H1 (cell line): Measurements from ENCODE around the gene AP3M1. TPM values are rescaled to one million over a fixed set of nuclear protein-coding genes. Genes with fewer than 3 reads are reported as not detected.

ENCODE experiments used
- EP300 ChIP-seq, 2 experiments: IDR thresholded peaks; 1 replicate in 1 of 2; 2 replicates in 1 of 2; pipeline ENCODE4 v1.6.1; 2011 to 2012; ENCODE audit warnings: low read depth in 2 of 2, low read length in 2 of 2, mild to moderate bottlenecking in 2 of 2, borderline replicate concordance in 1 of 2, inconsistent platforms in 1 of 2, moderate library complexity in 1 of 2
- FOSL1 ChIP-seq: IDR thresholded peaks from 2 replicates; pipeline ENCODE4 v1.6.1; 2011; ENCODE audit warnings: mild to moderate bottlenecking, low read depth, low read length, moderate library complexity; ENCODE audit not compliant: insufficient read depth
- MAFK ChIP-seq: IDR thresholded peaks from 2 replicates; pipeline ENCODE4 v1.6.1; 2012; ENCODE audit warnings: low read depth, mild to moderate bottlenecking, improper control_type of control experiment, low read length
- POLR2A ChIP-seq, 2 experiments: IDR thresholded peaks; 1 replicate in 1 of 2; 2 replicates in 1 of 2; pipeline ENCODE4 v1.6.1; 2011; ENCODE audit warnings: low read depth in 2 of 2, low read length in 2 of 2, mild to moderate bottlenecking in 2 of 2; ENCODE audit errors: control extremely low read depth in 1 of 2
- SAP30 ChIP-seq: fragments of 300-600 bp; sonication (generic); IDR thresholded peaks from 2 replicates; pipeline ENCODE4 v1.7.1; 2012; ENCODE audit warnings: low read length, moderate library complexity, mild to moderate bottlenecking, inconsistent platforms; ENCODE audit not compliant: insufficient read depth, insufficient replicate concordance
- SIN3A ChIP-seq, 2 experiments: IDR thresholded peaks in 1 of 2; conservative IDR thresholded peaks in 1 of 2; 2 replicates each; pipeline ENCODE4 v1.6.1; 2011 to 2012; ENCODE audit warnings: low read length in 2 of 2, improper control_type of control experiment in 1 of 2, low read depth in 1 of 2, mild to moderate bottlenecking in 1 of 2
- SIX5 ChIP-seq: IDR thresholded peaks from 2 replicates; pipeline ENCODE4 v1.6.1; 2011; ENCODE audit warnings: mild to moderate bottlenecking, low read depth, low read length
- TAF7 ChIP-seq: optimal IDR thresholded peaks from 2 replicates; pipeline ENCODE3; 2011; ENCODE audit warnings: low read depth, mild to moderate bottlenecking, inconsistent platforms, low read length, moderate library complexity, borderline replicate concordance
- polyA plus RNA-seq, 7 experiments: library from polyadenylated mRNA; depleted of rRNA in 3 of 7; stranded (reverse) in 5 of 7; unstranded in 2 of 7; fragments of >200 nt in 5 of 7; fragments of 200-250 nt in 2 of 7; gene quantifications; 1 replicate in 5 of 7; 2 replicates in 1 of 7; 4 replicates in 1 of 7; pipeline versions ENCODE4 v1.2.1 to v1.2.3, GENCODE V29; 2011 to 2013; ENCODE audit warnings: missing spikeins in 2 of 7, mixed read lengths in 2 of 7
- total RNA-seq: library from RNA; stranded (reverse); fragmentation: NEBNext Ultra II Directional; extraction: Animal tissue kit (Norgen Biotek cat#: 25700); gene quantifications from 2 replicates; pipeline ENCODE4 v1.2.1, GENCODE V29; 2021

Gene AP3M1
- total and polyA plus RNA-seq, 2 of the 8 experiments (the other 6 are each of a cell fraction or from before 2014, with no cell fraction given) = 23.9 to 38.9 TPM

DNA sequence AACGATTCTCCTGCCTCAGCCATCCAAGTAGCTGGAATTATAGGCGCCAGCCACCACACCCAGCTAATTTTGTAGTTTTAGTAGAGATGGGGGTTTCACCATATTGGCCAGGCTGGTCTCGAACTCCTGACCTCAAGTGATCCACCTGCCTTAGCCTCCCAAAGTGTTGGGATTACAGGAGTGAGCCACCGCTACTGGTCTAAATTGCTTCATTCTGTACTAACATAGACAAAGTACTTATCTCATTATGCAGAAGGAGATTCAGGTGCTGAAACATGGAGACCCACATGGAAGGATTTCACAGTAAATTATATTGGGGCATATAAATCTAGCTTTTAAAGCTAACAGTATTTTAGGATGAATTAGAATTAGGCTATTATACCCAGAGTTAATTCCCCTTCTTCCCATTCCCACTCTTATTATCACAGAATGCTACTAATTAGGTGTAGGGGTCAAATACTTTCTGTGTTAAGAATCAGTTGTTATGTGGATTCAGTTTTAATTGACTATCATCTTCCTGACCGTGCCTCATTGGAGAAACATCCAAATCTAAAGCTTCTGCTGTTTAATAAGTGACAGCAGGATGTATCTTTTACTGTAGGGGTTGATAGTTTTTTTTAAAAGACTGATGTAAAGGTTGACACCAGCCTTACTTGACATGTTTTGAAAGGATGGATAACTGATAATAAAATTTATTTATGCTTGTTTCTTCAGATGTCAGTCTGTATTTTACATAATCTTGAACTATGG, 27.6 kb upstream of the AP3M1 start (continued):
- TF ChIP-seq SIN3A (conservative IDR thresholded peaks at IDR 0.05 in 1 of 2, IDR thresholded peaks at IDR 0.05 in 1 of 2; ENCODE audit: low read depth in 1 of 2, low read length in 2 of 2) (no peak), FOSL1 (no peak), SIX5 (no peak), MAFK (no peak), EP300 (IDR thresholded peaks at IDR 0.05; ENCODE audit: borderline replicate concordance in 1 of 2, low read depth in 2 of 2, low read length in 2 of 2) (no peak), POLR2A (IDR thresholded peaks at IDR 0.05; ENCODE audit: control extremely low read depth in 1 of 2, low read depth in 2 of 2, low read length in 2 of 2) (no peak), TAF7 (no peak), SAP30 (no peak)
